IMR-90 (cell line): ENCODE measurements around the gene LUC7L2.

Experiments used
- BHLHE40 ChIP-seq: fragments of 150-350 bp; IDR thresholded peaks from 2 replicates; pipeline ENCODE4 v1.6.1; 2016; ENCODE audit warnings: mild to moderate bottlenecking, low read depth, low read length
- CEBPB ChIP-seq: IDR thresholded peaks from 2 replicates; pipeline ENCODE4 v1.6.1; 2012; ENCODE audit warnings: low read depth, low read length, improper control_type of control experiment
- CTCF ChIP-seq: conservative IDR thresholded peaks from 2 replicates; pipeline ENCODE4 v1.5.1; 2012; ENCODE audit warnings: mild to moderate bottlenecking, low read depth, low read length, improper control_type of control experiment
- FOS ChIP-seq: fragments of 150-350 bp; IDR thresholded peaks from 2 replicates; pipeline ENCODE4 v1.6.1; 2016; ENCODE audit warnings: low read depth, low read length
- MAFK ChIP-seq: IDR thresholded peaks from 2 replicates; pipeline ENCODE4 v1.6.1; 2012; ENCODE audit warnings: low read depth, low read length, improper control_type of control experiment
- MXI1 ChIP-seq: IDR thresholded peaks from 2 replicates; pipeline ENCODE4 v1.6.1; 2012; ENCODE audit warnings: low read depth, mild to moderate bottlenecking, low read length, moderate library complexity, borderline replicate concordance
- POLR2A ChIP-seq: IDR thresholded peaks from 2 replicates; pipeline ENCODE4 v1.6.1; 2012; ENCODE audit warnings: mild to moderate bottlenecking, low read depth, low read length
- RAD21 ChIP-seq: IDR thresholded peaks from 2 replicates; pipeline ENCODE4 v1.6.1; 2012; ENCODE audit warnings: low read length, improper control_type of control experiment
- RCOR1 ChIP-seq: IDR thresholded peaks from 2 replicates; pipeline ENCODE4 v1.6.1; 2012; ENCODE audit warnings: mild to moderate bottlenecking, low read length, improper control_type of control experiment; ENCODE audit not compliant: insufficient replicate concordance
- RFX5 ChIP-seq: IDR thresholded peaks from 2 replicates; pipeline ENCODE4 v1.8.0; 2012; ENCODE audit warnings: low read depth, mild to moderate bottlenecking, low read length, moderate library complexity
- TF ChIP-seq, protein P1 (sequence below): fragments of 150-350 bp; IDR thresholded peaks from 2 replicates; pipeline ENCODE4 v1.6.1; 2016; ENCODE audit warnings: low read depth, mild to moderate bottlenecking, low read length, moderate library complexity, borderline replicate concordance
- TF ChIP-seq, protein P2 (sequence below): fragments of 150-350 bp; IDR thresholded peaks from 2 replicates; pipeline ENCODE4 v1.6.1; 2017; ENCODE audit warnings: mild to moderate bottlenecking, antibody characterized with exemption, low read length, low read depth

GRCh38 chr7:139426258-139427028 is 66.7 kb downstream of the LUC7L2 start:
- no peak for TF ChIP-seq CTCF
- no peak for TF ChIP-seq RCOR1
- TF ChIP-seq CEBPB = no peak
- no peak for TF ChIP-seq FOS
- TF ChIP-seq POLR2A = no peak
- TF ChIP-seq RFX5 = no peak
- TF ChIP-seq BHLHE40 = no peak
- no peak for TF ChIP-seq MXI1
- TF ChIP-seq, protein P1, sequence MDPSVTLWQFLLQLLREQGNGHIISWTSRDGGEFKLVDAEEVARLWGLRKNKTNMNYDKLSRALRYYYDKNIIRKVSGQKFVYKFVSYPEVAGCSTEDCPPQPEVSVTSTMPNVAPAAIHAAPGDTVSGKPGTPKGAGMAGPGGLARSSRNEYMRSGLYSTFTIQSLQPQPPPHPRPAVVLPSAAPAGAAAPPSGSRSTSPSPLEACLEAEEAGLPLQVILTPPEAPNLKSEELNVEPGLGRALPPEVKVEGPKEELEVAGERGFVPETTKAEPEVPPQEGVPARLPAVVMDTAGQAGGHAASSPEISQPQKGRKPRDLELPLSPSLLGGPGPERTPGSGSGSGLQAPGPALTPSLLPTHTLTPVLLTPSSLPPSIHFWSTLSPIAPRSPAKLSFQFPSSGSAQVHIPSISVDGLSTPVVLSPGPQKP = no peak
- TF ChIP-seq RAD21 = no peak
- TF ChIP-seq, protein P2, sequence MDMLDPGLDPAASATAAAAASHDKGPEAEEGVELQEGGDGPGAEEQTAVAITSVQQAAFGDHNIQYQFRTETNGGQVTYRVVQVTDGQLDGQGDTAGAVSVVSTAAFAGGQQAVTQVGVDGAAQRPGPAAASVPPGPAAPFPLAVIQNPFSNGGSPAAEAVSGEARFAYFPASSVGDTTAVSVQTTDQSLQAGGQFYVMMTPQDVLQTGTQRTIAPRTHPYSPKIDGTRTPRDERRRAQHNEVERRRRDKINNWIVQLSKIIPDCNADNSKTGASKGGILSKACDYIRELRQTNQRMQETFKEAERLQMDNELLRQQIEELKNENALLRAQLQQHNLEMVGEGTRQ = no peak
- no peak for TF ChIP-seq MAFK
